Right cardiac atrium (tissue), 5 donors: ENCODE data around the gene FN1. TPM values are rescaled to one million over a fixed set of nuclear protein-coding genes. Genes with fewer than 3 reads are reported as not detected.

ENCODE experiments used
- ATAC-seq, 2 donors: fragments of 200-7000 bp; cut with Tn5 transposase; one replicate each; pipeline versions ENCODE4 v1.8.0 to v1.9.1; 2020; ENCODE audit warnings: moderate library complexity in 2 of 2, mild to moderate bottlenecking in 1 of 2
- DNase-seq, 3 donors: peaks; one replicate each; pipeline ENCODE4 v3.0.0-alpha.2; 2020
- H3K27ac ChIP-seq: one replicate; pipeline ENCODE4 v1.5.1; 2013; ENCODE audit warnings: mild to moderate bottlenecking, low read length, control low read depth, moderate library complexity
- H3K27me3 ChIP-seq: one replicate; pipeline ENCODE4 v1.6.1; 2013; ENCODE audit not compliant: control insufficient read depth, insufficient read depth
- H3K4me1 ChIP-seq: one replicate; pipeline ENCODE4 v1.6.1; 2013; ENCODE audit warnings: low read length; ENCODE audit not compliant: control insufficient read depth, insufficient read depth
- H3K4me3 ChIP-seq: one replicate; pipeline ENCODE4 v1.5.1; 2013; ENCODE audit warnings: low read length, control low read depth
- H3K9me3 ChIP-seq: one replicate; pipeline ENCODE4 v1.6.1; 2013; ENCODE audit warnings: low read length; ENCODE audit not compliant: control insufficient read depth
- WGBS: extraction: QIAGEN DNeasy Blood & Tissue Kit; methylation state at CpG from one replicate; pipeline ENCODE4 v1.1.7; 2013; 5-methylcytosine and 5-hydroxymethylcytosine counted together
- intact Hi-C, 4 donors: fragments of 100-400 bp; cut with DNase I; formaldehyde crosslinking; loops; one replicate each; pipeline versions ENCODE4 v1.11.0 to v1.14.0; 2022 to 2023
- polyA plus RNA-seq: library from polyadenylated mRNA; stranded (reverse); fragments of 200-250 nt; gene quantifications from one replicate; pipeline ENCODE4 v1.2.3, GENCODE V29; 2013
- total RNA-seq, 4 donors: library from RNA; stranded (reverse); fragmentation: NEBNext Ultra II Directional; extraction: Animal tissue kit (Norgen Biotek cat#: 25700); gene quantifications; one replicate each; pipeline ENCODE4 v1.2.1, GENCODE V29; 2021
- donor health status: healthy with polysubstance abuse.
- donor health status: DM: no; HTN: yes; CAD: no.
- donor health status: DM: no; HTN: no; CAD: no.
- donor health status: DM: no; HTN: yes; CAD: no; lungs with severe emphysema.
- donor health status: DM: yes; HTN: yes; CAD: no.

The FN1 gene
- total and polyA plus RNA-seq, 5 donors, result 205 to 530 (median 342) TPM

DNA sequence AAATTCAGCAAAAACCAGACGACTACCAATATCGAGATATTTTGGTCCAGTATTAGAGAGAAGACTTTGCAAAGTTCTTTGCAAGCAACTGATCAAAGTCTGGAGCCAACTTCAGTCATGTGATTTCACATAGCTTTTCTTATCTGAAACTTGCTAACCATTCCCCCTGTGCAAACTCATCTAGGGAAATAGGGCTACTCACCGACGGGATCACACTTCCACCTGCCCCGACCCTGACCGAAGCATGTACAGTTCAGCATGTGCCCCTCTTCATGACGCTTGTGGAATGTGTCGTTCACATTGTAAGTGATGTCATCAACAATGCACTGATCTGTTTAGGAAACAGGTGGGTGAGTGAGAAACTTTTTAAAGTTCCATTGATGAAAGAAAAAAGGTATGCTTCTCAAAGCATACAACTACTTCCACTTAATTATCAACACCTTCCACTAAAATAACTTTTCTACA is 15.4 kb downstream of the FN1 start:
- H3K27me3 ChIP-seq, result no peaks in the 10 kb centered on the region
- H3K27ac ChIP-seq, result no peak overlapping the region
- no peaks in the 10 kb centered on the region for H3K9me3 ChIP-seq
- DNase-seq, result no peak
- no peak overlapping the region for H3K4me3 ChIP-seq
- intact Hi-C loops, result no loop called here
- WGBS, result 58% methylated on average over 8 of the region's 8 CpGs
- peaks cover 1% of the 10 kb centered on the region for H3K4me1 ChIP-seq
- ATAC-seq, result no peak

DNA sequence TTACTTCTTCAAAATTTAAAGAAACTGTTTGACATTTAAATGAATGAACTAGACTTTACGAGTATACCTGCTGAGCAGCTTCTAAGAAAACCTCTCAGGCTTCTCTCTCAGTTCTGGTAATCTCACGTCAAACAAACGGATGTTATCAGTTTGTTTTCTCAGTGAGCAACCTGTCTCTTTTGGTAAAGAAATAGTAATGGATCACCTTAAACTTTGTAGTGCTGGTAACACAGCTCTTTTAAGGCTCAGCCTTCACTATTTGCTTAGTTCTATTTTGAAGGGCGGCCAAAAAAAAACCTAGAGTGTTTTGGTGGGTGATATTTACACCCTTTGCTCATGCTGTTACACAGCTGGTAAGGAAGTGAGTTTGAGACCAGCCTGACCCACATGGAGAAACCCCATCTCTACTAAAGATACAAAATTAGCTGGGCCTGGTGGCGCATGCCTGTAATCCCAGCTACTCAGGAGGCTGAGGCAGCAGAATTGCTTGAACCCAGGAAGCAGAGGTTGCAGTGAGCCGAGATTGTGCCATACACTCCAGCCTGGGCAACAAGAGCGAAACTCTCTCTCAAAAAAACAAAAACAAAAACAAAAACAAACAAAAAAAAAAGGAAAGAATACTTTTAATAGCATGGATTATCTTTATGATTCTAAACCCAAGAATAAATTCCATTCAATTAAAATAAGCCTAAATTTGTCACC is 15.9 kb downstream of the FN1 start:
- DNase-seq, result no peak
- Histone ChIP-seq H3K4me1 (peaks cover 1% of the 10 kb centered on the region), H3K4me3 (no peak overlapping the region), H3K27ac (no peak overlapping the region), H3K27me3 (no peaks in the 10 kb centered on the region), H3K9me3 (no peaks in the 10 kb centered on the region)
- WGBS, result 71% methylated on average over 7 of the region's 7 CpGs
- ATAC-seq, result no peak
- intact Hi-C loops, result no loop called here

DNA sequence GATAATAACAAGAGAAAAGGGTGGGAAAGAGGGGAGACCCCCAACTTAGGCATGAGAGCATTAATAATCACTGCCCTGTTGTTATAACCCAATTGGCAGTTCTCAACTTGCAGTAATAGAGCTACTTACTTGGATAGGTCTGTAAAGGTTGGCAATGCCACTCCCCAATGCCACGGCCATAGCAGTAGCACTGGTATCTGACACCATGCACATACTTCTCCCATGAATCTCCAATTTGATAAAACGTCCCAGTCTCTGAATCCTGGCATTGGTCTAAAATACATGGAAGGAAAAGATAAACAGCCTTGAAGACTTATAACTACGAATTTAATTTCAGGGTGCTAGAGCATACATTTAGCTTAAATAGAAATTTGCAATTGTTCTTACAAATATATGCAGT is 16.8 kb downstream of the FN1 start:
- Histone ChIP-seq H3K4me1 (peaks cover 1% of the 10 kb centered on the region), H3K4me3 (no peak overlapping the region), H3K27ac (no peak overlapping the region), H3K9me3 (no peaks in the 10 kb centered on the region), H3K27me3 (no peaks in the 10 kb centered on the region)
- no peak for DNase-seq
- WGBS, result 61% methylated on average over 3 of the region's 3 CpGs
- no peak for ATAC-seq
- intact Hi-C loops, result no loop called here

GRCh38 chr2:215418064-215418963 is 17.6 kb downstream of the FN1 start:
- DNase-seq (no peak), ATAC-seq (no peak)
- peaks cover 1% of the 10 kb centered on the region for H3K4me1 ChIP-seq
- H3K27ac ChIP-seq, result no peak overlapping the region
- no peaks in the 10 kb centered on the region for H3K9me3 ChIP-seq
- no peaks in the 10 kb centered on the region for H3K27me3 ChIP-seq
- H3K4me3 ChIP-seq, result no peak overlapping the region
- intact Hi-C loops, result no loop called here
- 68% methylated on average over 3 of the region's 3 CpGs for WGBS

GRCh38 chr2:215417400-215417951 is 18.4 kb downstream of the FN1 start:
- intact Hi-C loops, result no loop called here
- no peaks in the 10 kb centered on the region for H3K9me3 ChIP-seq
- WGBS, result 51% methylated on average over 4 of the region's 4 CpGs
- peaks cover 1% of the 10 kb centered on the region for H3K4me1 ChIP-seq
- no peak overlapping the region for H3K27ac ChIP-seq
- no peak for DNase-seq
- H3K27me3 ChIP-seq, result no peaks in the 10 kb centered on the region
- ATAC-seq, result no peak
- H3K4me3 ChIP-seq, result no peak overlapping the region

GRCh38 chr2:215416656-215417055 is 19.2 kb downstream of the FN1 start:
- Histone ChIP-seq H3K27me3 (no peaks in the 10 kb centered on the region), H3K4me1 (peaks cover 1% of the 10 kb centered on the region), H3K4me3 (no peak overlapping the region), H3K27ac (no peak overlapping the region), H3K9me3 (no peaks in the 10 kb centered on the region)
- 64% methylated on average over 2 of the region's 2 CpGs for WGBS
- DNase-seq (no peak), ATAC-seq (no peak)
- intact Hi-C loops, result no loop called here

DNA sequence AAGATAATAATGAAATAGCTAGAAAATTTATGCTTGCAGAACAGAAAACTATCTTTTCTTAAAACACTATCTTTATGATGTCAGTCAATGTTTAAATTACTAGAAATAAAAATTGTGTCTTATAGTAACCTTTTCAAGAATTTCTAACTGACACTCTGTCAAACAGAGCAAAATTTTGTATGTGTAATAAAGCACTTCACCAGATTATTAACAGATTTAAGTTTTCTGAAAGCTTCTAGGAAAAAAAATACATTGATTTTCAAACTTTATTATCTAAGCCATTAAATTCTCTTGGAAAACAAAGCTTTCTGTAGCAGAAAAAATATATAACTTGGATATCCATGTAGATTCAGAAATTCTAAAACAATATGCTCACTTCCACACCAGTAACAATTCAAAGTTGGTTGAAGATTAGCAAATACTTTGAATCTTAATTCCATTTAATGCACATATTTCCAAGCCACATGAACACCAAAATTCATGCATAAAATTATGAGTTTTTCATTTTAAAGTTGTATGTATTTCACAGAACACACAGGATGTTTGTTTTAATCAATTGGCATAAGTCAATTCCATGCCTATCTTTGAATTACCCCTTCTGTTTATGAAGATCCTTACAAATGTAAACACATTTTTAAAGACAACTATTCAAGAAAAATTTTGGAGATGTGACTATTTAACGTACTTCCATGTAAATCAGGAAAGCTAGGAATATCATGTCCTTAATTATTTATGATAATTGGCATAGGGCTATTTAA is 19.9 kb downstream of the FN1 start:
- WGBS, result 57% methylated on average over 1 of the region's 1 CpG
- DNase-seq (no peak), ATAC-seq (no peak)
- intact Hi-C loops, result no loop called here
- H3K9me3 ChIP-seq, result no peaks in the 10 kb centered on the region
- no peak overlapping the region for H3K27ac ChIP-seq
- no peak overlapping the region for H3K4me3 ChIP-seq
- peaks cover 1% of the 10 kb centered on the region for H3K4me1 ChIP-seq
- no peaks in the 10 kb centered on the region for H3K27me3 ChIP-seq

GRCh38 chr2:215415218-215415617 is 20.6 kb downstream of the FN1 start:
- WGBS, result 66% methylated on average over 1 of the region's 1 CpG
- Histone ChIP-seq H3K4me1 (no peaks in the 10 kb centered on the region), H3K9me3 (no peaks in the 10 kb centered on the region), H3K4me3 (no peak overlapping the region), H3K27ac (no peak overlapping the region), H3K27me3 (no peaks in the 10 kb centered on the region)
- intact Hi-C loops, result no loop called here
- no peak for ATAC-seq
- DNase-seq, result no peak

DNA sequence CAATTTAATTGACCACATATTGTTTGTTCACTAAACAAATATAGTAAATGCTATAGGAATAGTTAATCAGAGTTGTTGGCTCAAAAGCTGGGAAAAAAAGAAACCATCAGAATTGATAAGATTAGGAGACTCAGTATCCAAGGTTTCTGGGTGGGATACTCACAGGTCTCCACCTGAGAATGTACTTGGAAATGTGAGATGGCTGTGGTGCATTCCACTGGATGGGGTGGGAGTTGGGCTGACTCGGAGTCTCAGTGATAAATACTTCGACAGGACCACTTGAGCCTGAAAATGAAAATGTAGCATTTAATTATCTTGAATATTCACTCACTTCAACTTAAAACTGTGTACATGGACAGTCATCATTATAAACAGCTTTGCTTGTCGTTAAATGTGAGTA is 21.2 kb downstream of the FN1 start:
- Histone ChIP-seq H3K27ac (no peak overlapping the region), H3K9me3 (no peaks in the 10 kb centered on the region), H3K27me3 (no peaks in the 10 kb centered on the region), H3K4me1 (no peaks in the 10 kb centered on the region), H3K4me3 (no peak overlapping the region)
- no peak for ATAC-seq
- no peak for DNase-seq
- WGBS, result 59% methylated on average over 3 of the region's 3 CpGs
- intact Hi-C loops, result no loop called here

DNA sequence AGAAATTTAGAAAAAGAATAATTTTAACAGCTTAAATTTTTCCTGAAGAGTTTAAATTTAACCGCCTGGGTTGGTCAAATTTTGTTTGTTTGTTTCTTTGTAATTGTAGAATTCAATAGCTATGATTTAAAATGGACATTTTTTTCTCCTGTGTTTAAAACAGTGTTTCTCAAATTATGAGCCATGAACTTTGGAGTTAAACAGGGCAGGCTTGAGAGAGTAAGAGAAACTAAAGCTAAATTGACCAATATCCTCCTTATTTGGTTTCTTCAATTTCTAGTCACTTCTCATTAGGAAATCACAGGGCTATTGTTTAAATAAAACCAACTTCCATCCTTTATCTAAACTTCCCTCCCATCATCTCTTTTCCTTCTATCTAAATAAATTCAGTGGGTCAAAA is 21.9 kb downstream of the FN1 start:
- no peak for ATAC-seq
- intact Hi-C loops, result no loop called here
- Histone ChIP-seq H3K27ac (no peak overlapping the region), H3K9me3 (no peaks in the 10 kb centered on the region), H3K4me1 (no peaks in the 10 kb centered on the region), H3K27me3 (no peaks in the 10 kb centered on the region), H3K4me3 (no peak overlapping the region)
- DNase-seq, result no peak
- whole genome bisulfite sequencing, result 94% methylated on average over 1 of the region's 1 CpG

GRCh38 chr2:215413484-215413777 is 22.4 kb downstream of the FN1 start:
- ATAC-seq (no peak), DNase-seq (no peak)
- WGBS, result 97% methylated on average over 1 of the region's 1 CpG
- H3K4me3 ChIP-seq, result no peak overlapping the region
- intact Hi-C loops, result no loop called here
- H3K4me1 ChIP-seq, result no peaks in the 10 kb centered on the region
- no peaks in the 10 kb centered on the region for H3K27me3 ChIP-seq
- no peak overlapping the region for H3K27ac ChIP-seq
- H3K9me3 ChIP-seq, result no peaks in the 10 kb centered on the region
